HepG2 (cell line): ENCODE results near the gene VEGFB. TPM values are rescaled to one million over a fixed set of nuclear protein-coding genes. Genes with fewer than 3 reads are reported as not detected.

Source experiments
- AGO2 ChIP-seq: fragments of 200-400 bp; formaldehyde crosslinking; optimal IDR thresholded peaks from 2 replicates; pipeline ENCODE3; 2017; ENCODE audit warnings: mild to moderate bottlenecking, low read depth, low read length, moderate library complexity
- BHLHE40 ChIP-seq: IDR thresholded peaks from 2 replicates; pipeline ENCODE4 v1.6.1; 2011; ENCODE audit warnings: low read length, improper control_type of control experiment
- EEA1 ChIP-seq: sonication (generic); formaldehyde crosslinking; IDR thresholded peaks from 2 replicates; pipeline ENCODE4 v1.5.1; 2020; ENCODE audit warnings: mild to moderate bottlenecking, missing genetic modification reagents, borderline replicate concordance
- JARID2 ChIP-seq: sonication (generic); formaldehyde crosslinking; IDR thresholded peaks from 2 replicates; pipeline ENCODE4 v1.8.1; 2023; ENCODE audit warnings: missing genetic modification reagents, inconsistent platforms; ENCODE audit not compliant: insufficient replicate concordance
- KLF12 ChIP-seq: sonication (generic); formaldehyde crosslinking; IDR thresholded peaks from 2 replicates; pipeline ENCODE4 v1.4.0; 2020; ENCODE audit warnings: missing genetic modification reagents, borderline replicate concordance
- MEIS1 ChIP-seq: sonication (generic); formaldehyde crosslinking; IDR thresholded peaks from 2 replicates; pipeline ENCODE4 v1.9.0; 2021; ENCODE audit warnings: mild to moderate bottlenecking, missing genetic modification reagents, moderate library complexity, borderline replicate concordance
- MTA3 ChIP-seq: sonication (generic); formaldehyde crosslinking; IDR thresholded peaks from 2 replicates; pipeline ENCODE4 v1.4.0; 2020; ENCODE audit warnings: missing genetic modification reagents
- PRMT3 ChIP-seq: sonication (generic); formaldehyde crosslinking; IDR thresholded peaks from 2 replicates; pipeline ENCODE4 v1.8.1; 2022; ENCODE audit warnings: low read depth, mild to moderate bottlenecking, moderate library complexity, missing genetic modification reagents, borderline replicate concordance
- SP140L ChIP-seq: sonication (generic); formaldehyde crosslinking; IDR thresholded peaks from 2 replicates; pipeline ENCODE4 v1.4.0; 2020; ENCODE audit warnings: missing genetic modification reagents, borderline replicate concordance
- YEATS4 ChIP-seq: sonication (generic); formaldehyde crosslinking; IDR thresholded peaks from 2 replicates; pipeline ENCODE4 v1.4.0; 2020; ENCODE audit warnings: missing genetic modification reagents, borderline replicate concordance
- polyA plus RNA-seq, 8 experiments: library from polyadenylated mRNA; depleted of rRNA in 3 of 8; stranded (reverse) in 7 of 8; unstranded in 1 of 8; fragments of >200 nt; fragmentation: Illumina TruSeq in 4 of 8; extraction: Trizol in 4 of 8; gene quantifications; 2 replicates each; pipeline versions ENCODE4 v1.2.1 to v1.2.3, GENCODE V29; 2011 to 2016; ENCODE audit warnings: low read depth in 4 of 8, missing spikeins in 1 of 8, mixed read lengths in 1 of 8; ENCODE audit not compliant: insufficient read depth in 1 of 8
- total RNA-seq, 5 experiments: library from RNA; depleted of rRNA; stranded (reverse); fragments of >200 nt; fragmentation: Illumina TruSeq; extraction: Trizol; gene quantifications; 2 replicates each; pipeline ENCODE4 v1.2.3, GENCODE V29; 2016; ENCODE audit warnings: low read depth in 1 of 5
- TF ChIP-seq, protein P1 (sequence below): sonication (generic); formaldehyde crosslinking; IDR thresholded peaks from 2 replicates; pipeline ENCODE4 v1.4.0; 2020; ENCODE audit warnings: low read depth, mild to moderate bottlenecking, missing genetic modification reagents
- TF ChIP-seq, protein P2 (sequence below): sonication (generic); formaldehyde crosslinking; conservative IDR thresholded peaks from 2 replicates; pipeline ENCODE4 v1.4.0; 2020; ENCODE audit warnings: missing genetic modification reagents
- TF ChIP-seq, protein P3 (sequence below): sonication (generic); formaldehyde crosslinking; IDR thresholded peaks from 2 replicates; pipeline ENCODE4 v1.9.0; 2022; ENCODE audit warnings: missing genetic modification reagents, mild to moderate bottlenecking, borderline replicate concordance
- TF ChIP-seq, protein P4 (sequence below): sonication (generic); formaldehyde crosslinking; IDR thresholded peaks from 2 replicates; pipeline ENCODE4 v1.8.1; 2023; ENCODE audit warnings: mild to moderate bottlenecking, missing genetic modification reagents
- TF ChIP-seq, protein P5 (sequence below): sonication (generic); formaldehyde crosslinking; conservative IDR thresholded peaks from 2 replicates; pipeline ENCODE4 v1.8.0; 2022; ENCODE audit warnings: low read depth, missing genetic modification reagents
- TF ChIP-seq, protein P6 (sequence below): sonication (generic); formaldehyde crosslinking; IDR thresholded peaks from 2 replicates; pipeline ENCODE4 v1.8.0; 2022; ENCODE audit warnings: missing genetic modification reagents, mild to moderate bottlenecking, moderate library complexity, borderline replicate concordance
- TF ChIP-seq, protein P7 (sequence below): IDR thresholded peaks from 2 replicates; pipeline ENCODE4 v1.6.1; 2016; ENCODE audit warnings: missing genetic modification reagents, missing compliant biosample characterization

VEGFB gene
- total and polyA plus RNA-seq, 2 of the 13 experiments (the other 11 are each of a cell fraction or from before 2014, with no cell fraction given) = 9.0 to 11.3 TPM

DNA sequence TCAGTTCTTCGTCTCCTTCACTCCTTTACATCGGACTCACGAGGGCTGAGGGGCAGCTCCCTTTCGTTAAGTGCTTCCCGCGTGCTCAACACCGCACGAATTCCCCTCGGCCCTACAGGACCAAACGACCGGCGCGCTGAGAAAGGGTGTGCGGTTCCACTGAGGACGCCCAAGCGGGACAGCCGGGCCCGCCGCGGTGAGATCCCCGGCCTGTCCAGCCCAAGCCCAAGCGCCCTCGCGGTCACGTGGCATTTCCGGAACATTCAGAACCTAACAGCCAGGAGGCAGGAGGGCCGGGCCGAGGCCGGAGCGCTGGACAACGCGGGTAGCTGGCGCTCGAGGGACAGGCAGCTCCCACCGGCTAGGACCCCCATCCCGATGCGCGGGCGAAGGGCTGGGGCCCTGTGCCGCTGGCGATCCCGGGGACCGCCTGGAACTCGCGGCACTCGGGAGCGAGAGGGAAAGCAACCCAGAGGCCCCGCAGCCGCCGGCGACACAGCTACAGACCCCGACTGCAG, 49.1 kb upstream of the VEGFB start (continued):
- TF ChIP-seq MEIS1 (CRISPR knock-in tag) = peak; percentile 94
- peak; percentile 68 for TF ChIP-seq BHLHE40
- TF ChIP-seq, protein P1, sequence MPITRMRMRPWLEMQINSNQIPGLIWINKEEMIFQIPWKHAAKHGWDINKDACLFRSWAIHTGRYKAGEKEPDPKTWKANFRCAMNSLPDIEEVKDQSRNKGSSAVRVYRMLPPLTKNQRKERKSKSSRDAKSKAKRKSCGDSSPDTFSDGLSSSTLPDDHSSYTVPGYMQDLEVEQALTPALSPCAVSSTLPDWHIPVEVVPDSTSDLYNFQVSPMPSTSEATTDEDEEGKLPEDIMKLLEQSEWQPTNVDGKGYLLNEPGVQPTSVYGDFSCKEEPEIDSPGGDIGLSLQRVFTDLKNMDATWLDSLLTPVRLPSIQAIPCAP (CRISPR knock-in tag) = peak; percentile 88; the same call in 1 of the 2 replicates
- TF ChIP-seq AGO2 = peak; percentile 98
- TF ChIP-seq PRMT3 (CRISPR knock-in tag) = no peak
- TF ChIP-seq, protein P2, sequence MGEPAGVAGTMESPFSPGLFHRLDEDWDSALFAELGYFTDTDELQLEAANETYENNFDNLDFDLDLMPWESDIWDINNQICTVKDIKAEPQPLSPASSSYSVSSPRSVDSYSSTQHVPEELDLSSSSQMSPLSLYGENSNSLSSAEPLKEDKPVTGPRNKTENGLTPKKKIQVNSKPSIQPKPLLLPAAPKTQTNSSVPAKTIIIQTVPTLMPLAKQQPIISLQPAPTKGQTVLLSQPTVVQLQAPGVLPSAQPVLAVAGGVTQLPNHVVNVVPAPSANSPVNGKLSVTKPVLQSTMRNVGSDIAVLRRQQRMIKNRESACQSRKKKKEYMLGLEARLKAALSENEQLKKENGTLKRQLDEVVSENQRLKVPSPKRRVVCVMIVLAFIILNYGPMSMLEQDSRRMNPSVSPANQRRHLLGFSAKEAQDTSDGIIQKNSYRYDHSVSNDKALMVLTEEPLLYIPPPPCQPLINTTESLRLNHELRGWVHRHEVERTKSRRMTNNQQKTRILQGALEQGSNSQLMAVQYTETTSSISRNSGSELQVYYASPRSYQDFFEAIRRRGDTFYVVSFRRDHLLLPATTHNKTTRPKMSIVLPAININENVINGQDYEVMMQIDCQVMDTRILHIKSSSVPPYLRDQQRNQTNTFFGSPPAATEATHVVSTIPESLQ (CRISPR knock-in tag) = no peak
- peak; percentile 85; the same call in 1 of the 2 replicates for TF ChIP-seq EEA1 (CRISPR knock-in tag)
- peak; percentile 94 for TF ChIP-seq JARID2 (CRISPR knock-in tag)
- TF ChIP-seq KLF12 = peak; percentile 83; the same call in 1 of the 2 replicates
- TF ChIP-seq, protein P3, sequence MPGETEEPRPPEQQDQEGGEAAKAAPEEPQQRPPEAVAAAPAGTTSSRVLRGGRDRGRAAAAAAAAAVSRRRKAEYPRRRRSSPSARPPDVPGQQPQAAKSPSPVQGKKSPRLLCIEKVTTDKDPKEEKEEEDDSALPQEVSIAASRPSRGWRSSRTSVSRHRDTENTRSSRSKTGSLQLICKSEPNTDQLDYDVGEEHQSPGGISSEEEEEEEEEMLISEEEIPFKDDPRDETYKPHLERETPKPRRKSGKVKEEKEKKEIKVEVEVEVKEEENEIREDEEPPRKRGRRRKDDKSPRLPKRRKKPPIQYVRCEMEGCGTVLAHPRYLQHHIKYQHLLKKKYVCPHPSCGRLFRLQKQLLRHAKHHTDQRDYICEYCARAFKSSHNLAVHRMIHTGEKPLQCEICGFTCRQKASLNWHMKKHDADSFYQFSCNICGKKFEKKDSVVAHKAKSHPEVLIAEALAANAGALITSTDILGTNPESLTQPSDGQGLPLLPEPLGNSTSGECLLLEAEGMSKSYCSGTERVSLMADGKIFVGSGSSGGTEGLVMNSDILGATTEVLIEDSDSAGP (CRISPR knock-in tag) = peak; percentile 93
- TF ChIP-seq, protein P4, sequence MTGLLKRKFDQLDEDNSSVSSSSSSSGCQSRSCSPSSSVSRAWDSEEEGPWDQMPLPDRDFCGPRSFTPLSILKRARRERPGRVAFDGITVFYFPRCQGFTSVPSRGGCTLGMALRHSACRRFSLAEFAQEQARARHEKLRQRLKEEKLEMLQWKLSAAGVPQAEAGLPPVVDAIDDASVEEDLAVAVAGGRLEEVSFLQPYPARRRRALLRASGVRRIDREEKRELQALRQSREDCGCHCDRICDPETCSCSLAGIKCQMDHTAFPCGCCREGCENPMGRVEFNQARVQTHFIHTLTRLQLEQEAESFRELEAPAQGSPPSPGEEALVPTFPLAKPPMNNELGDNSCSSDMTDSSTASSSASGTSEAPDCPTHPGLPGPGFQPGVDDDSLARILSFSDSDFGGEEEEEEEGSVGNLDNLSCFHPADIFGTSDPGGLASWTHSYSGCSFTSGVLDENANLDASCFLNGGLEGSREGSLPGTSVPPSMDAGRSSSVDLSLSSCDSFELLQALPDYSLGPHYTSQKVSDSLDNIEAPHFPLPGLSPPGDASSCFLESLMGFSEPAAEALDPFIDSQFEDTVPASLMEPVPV (CRISPR knock-in tag) = peak; percentile 96
- peak; percentile 95 for TF ChIP-seq YEATS4 (CRISPR knock-in tag)
- TF ChIP-seq, protein P5, sequence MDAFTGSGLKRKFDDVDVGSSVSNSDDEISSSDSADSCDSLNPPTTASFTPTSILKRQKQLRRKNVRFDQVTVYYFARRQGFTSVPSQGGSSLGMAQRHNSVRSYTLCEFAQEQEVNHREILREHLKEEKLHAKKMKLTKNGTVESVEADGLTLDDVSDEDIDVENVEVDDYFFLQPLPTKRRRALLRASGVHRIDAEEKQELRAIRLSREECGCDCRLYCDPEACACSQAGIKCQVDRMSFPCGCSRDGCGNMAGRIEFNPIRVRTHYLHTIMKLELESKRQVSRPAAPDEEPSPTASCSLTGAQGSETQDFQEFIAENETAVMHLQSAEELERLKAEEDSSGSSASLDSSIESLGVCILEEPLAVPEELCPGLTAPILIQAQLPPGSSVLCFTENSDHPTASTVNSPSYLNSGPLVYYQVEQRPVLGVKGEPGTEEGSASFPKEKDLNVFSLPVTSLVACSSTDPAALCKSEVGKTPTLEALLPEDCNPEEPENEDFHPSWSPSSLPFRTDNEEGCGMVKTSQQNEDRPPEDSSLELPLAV (CRISPR knock-in tag) = no peak; the same call in 1 of the 2 replicates
- 0 out of 2 replicates have a peak, but pooled peaks have one; percentile 77 for TF ChIP-seq MTA3 (CRISPR knock-in tag)
- TF ChIP-seq, protein P6, sequence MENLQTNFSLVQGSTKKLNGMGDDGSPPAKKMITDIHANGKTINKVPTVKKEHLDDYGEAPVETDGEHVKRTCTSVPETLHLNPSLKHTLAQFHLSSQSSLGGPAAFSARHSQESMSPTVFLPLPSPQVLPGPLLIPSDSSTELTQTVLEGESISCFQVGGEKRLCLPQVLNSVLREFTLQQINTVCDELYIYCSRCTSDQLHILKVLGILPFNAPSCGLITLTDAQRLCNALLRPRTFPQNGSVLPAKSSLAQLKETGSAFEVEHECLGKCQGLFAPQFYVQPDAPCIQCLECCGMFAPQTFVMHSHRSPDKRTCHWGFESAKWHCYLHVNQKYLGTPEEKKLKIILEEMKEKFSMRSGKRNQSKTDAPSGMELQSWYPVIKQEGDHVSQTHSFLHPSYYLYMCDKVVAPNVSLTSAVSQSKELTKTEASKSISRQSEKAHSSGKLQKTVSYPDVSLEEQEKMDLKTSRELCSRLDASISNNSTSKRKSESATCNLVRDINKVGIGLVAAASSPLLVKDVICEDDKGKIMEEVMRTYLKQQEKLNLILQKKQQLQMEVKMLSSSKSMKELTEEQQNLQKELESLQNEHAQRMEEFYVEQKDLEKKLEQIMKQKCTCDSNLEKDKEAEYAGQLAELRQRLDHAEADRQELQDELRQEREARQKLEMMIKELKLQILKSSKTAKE (CRISPR knock-in tag) = peak; percentile 61; the same call in 1 of the 2 replicates
- TF ChIP-seq SP140L (CRISPR knock-in tag) = peak; percentile 31; the same call in 1 of the 2 replicates
- TF ChIP-seq, protein P7, sequence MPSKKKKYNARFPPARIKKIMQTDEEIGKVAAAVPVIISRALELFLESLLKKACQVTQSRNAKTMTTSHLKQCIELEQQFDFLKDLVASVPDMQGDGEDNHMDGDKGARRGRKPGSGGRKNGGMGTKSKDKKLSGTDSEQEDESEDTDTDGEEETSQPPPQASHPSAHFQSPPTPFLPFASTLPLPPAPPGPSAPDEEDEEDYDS (CRISPR knock-in tag) = no peak
